Thoracic aorta (tissue), 2 donors: ENCODE data around the gene PRKCZ. TPM values are rescaled to one million over a fixed set of nuclear protein-coding genes. Genes with fewer than 3 reads are reported as not detected.

Experiments
- ATAC-seq: fragments of 150-250 bp; one replicate; pipeline ENCODE4 v1.8.0; 2017; ENCODE audit warnings: low read depth; ENCODE audit not compliant: insufficient number of reproducible peaks, low FRiP score
- DNase-seq: peaks from one replicate; pipeline ENCODE4 v3.0.0-alpha.2; 2020; ENCODE audit warnings: low spot score
- H3K27ac ChIP-seq, 2 donors: fragments of 200-600 bp; sonication (generic); 1 replicate in 1 of 2; 2 replicates in 1 of 2; pipeline ENCODE4 v1.5.1; 2016; ENCODE audit warnings: mild to moderate bottlenecking in 2 of 2, moderate library complexity in 2 of 2
- H3K27me3 ChIP-seq: fragments of 200-600 bp; sonication (generic); replicated peaks from 2 replicates; pipeline ENCODE4 v1.6.0; 2016; ENCODE audit warnings: mild to moderate bottlenecking; ENCODE audit not compliant: insufficient read depth
- H3K36me3 ChIP-seq: fragments of 200-600 bp; sonication (generic); one replicate; pipeline ENCODE4 v1.5.1; 2016
- H3K4me1 ChIP-seq, 2 donors: fragments of 200-600 bp; sonication (generic); 1 replicate in 1 of 2; 2 replicates in 1 of 2; pipeline versions ENCODE4 v1.5.1 to v1.6.0; 2016; ENCODE audit warnings: low read depth in 2 of 2, mild to moderate bottlenecking in 1 of 2; ENCODE audit not compliant: control insufficient read depth in 1 of 2
- H3K4me3 ChIP-seq: fragments of 200-600 bp; sonication (generic); 2 replicates; pipeline ENCODE4 v1.5.1; 2016; ENCODE audit warnings: mild to moderate bottlenecking
- H3K9me3 ChIP-seq: fragments of 200-600 bp; sonication (generic); 2 replicates; pipeline ENCODE4 v1.5.1; 2016
- CTCF ChIP-seq: fragments of 200-600 bp; sonication (generic); IDR thresholded peaks from one replicate; pipeline ENCODE4 v1.5.1; 2019; ENCODE audit warnings: antibody characterized with exemption
- total RNA-seq, 2 donors: library from RNA; depleted of rRNA; stranded (reverse); fragments of >200 nt; gene quantifications; one replicate each; pipeline versions ENCODE4 v1.1.0 to v1.2.3, GENCODE V29; 2016

PRKCZ gene
- total RNA-seq, 2 donors from 2014 or later, result 0.68 TPM; not detected in 1

GRCh38 chr1:2095394-2095793 is 45.2 kb downstream of the PRKCZ start:
- no peaks in the 10 kb centered on the region for H3K9me3 ChIP-seq
- no peak for TF ChIP-seq CTCF
- ATAC-seq (no peak), DNase-seq (no peak)
- H3K4me3 ChIP-seq, result no peak overlapping the region
- no peak overlapping the region for H3K27ac ChIP-seq
- H3K4me1 ChIP-seq, result no peaks in the 10 kb centered on the region
- no peaks in the 10 kb centered on the region for H3K27me3 ChIP-seq
- no peaks in the 10 kb centered on the region for H3K36me3 ChIP-seq

GRCh38 chr1:2095981-2096736 is 45.9 kb downstream of the PRKCZ start:
- DNase-seq (no peak), ATAC-seq (no peak)
- Histone ChIP-seq H3K36me3 (no peaks in the 10 kb centered on the region), H3K4me3 (no peak overlapping the region), H3K4me1 (no peaks in the 10 kb centered on the region), H3K27me3 (no peaks in the 10 kb centered on the region), H3K27ac (no peak overlapping the region), H3K9me3 (no peaks in the 10 kb centered on the region)
- no peak for TF ChIP-seq CTCF

- H3K4me3 ChIP-seq, result no peak overlapping the region
- no peak for DNase-seq
- no peaks in the 10 kb centered on the region for H3K9me3 ChIP-seq
Observed at GRCh38 chr1:2097386-2098300, 47.4 kb downstream of the PRKCZ start.

GRCh38 chr1:2098301-2098698 is 48.1 kb downstream of the PRKCZ start:
- no peaks in the 10 kb centered on the region for H3K4me1 ChIP-seq
- ATAC-seq (no peak), DNase-seq (no peak)
- no peaks in the 10 kb centered on the region for H3K36me3 ChIP-seq
- no peaks in the 10 kb centered on the region for H3K27me3 ChIP-seq
- H3K4me3 ChIP-seq, result no peak overlapping the region
- no peak overlapping the region for H3K27ac ChIP-seq
- TF ChIP-seq CTCF, result no peak
- no peaks in the 10 kb centered on the region for H3K9me3 ChIP-seq

More at GRCh38 chr1:2097386-2098300, 47.4 kb downstream of the PRKCZ start:
- H3K27ac ChIP-seq, result no peak overlapping the region
- no peak for ATAC-seq
- H3K27me3 ChIP-seq, result no peaks in the 10 kb centered on the region
- H3K36me3 ChIP-seq, result no peaks in the 10 kb centered on the region
- TF ChIP-seq CTCF, result no peak
- no peaks in the 10 kb centered on the region for H3K4me1 ChIP-seq
